Right atrium auricular region (tissue), 2 donors: ENCODE data around the gene ANKRD18B. TPM values are rescaled to one million over a fixed set of nuclear protein-coding genes. Genes with fewer than 3 reads are reported as not detected.
"Not testable (repeated sequence)": the region's sequence is repeated elsewhere in the genome, so short reads cannot be mapped to it uniquely, and the experiment has no call there.

Experiments used
- DNase-seq: peaks from one replicate; pipeline ENCODE4 v3.0.0-alpha.2; 2019; ENCODE audit warnings: low spot score
- H3K27ac ChIP-seq, 2 donors: fragments of 200-600 bp; sonication (generic); 1 replicate in 1 of 2; 2 replicates in 1 of 2; pipeline ENCODE4 v1.5.1; 2016 to 2019
- H3K27me3 ChIP-seq, 2 donors: fragments of 200-600 bp; sonication (generic); one replicate each; pipeline versions ENCODE4 v1.5.1 to v1.6.0; 2017 to 2019
- H3K36me3 ChIP-seq: fragments of 200-600 bp; sonication (generic); one replicate; pipeline ENCODE4 v1.5.1; 2016
- H3K4me1 ChIP-seq, 2 donors: fragments of 200-600 bp; sonication (generic); one replicate each; pipeline versions ENCODE4 v1.5.1 to v1.6.0; 2017 to 2019
- H3K4me3 ChIP-seq, 2 donors: fragments of 200-600 bp; sonication (generic); 1 replicate in 1 of 2; 2 replicates in 1 of 2; pipeline ENCODE4 v1.5.1; 2017 to 2019; ENCODE audit warnings: mild to moderate bottlenecking in 1 of 2, moderate library complexity in 1 of 2
- H3K9me3 ChIP-seq, 2 donors: fragments of 200-600 bp; sonication (generic); one replicate each; pipeline ENCODE4 v1.5.1; 2019
- total RNA-seq, 2 donors: library from RNA; depleted of rRNA; stranded (reverse); fragments of >200 nt; gene quantifications; one replicate each; pipeline ENCODE4 v1.1.0, GENCODE V29; 2016
- TF ChIP-seq, protein P1 (sequence below), 2 donors: fragments of 200-600 bp; sonication (generic); IDR thresholded peaks; one replicate each; pipeline ENCODE4 v1.5.1; 2019; ENCODE audit warnings: antibody characterized with exemption in 2 of 2

The ANKRD18B gene
- total RNA-seq, 2 donors from 2014 or later, result 0.11 TPM; not detected in 1

DNA sequence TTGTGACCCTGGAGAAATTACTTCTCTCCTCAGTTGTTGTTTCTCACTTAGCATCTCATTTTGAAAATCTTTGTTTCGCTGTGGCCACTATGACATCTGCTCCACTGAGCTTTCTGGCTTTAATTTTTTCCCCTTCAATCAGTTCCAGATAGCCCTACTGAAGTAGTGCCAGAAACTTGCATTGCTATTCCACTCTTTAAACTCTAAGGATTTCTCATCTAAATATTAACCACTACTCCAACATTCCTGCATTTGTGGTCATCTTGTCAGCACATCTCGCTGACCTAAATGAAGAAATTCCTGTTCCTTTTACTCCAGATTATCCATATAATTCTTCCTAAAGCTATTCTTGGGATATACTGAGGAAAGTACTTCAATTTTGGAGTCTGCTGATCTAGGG, 35.0 kb upstream of the ANKRD18B start:
- no peak for DNase-seq

DNA sequence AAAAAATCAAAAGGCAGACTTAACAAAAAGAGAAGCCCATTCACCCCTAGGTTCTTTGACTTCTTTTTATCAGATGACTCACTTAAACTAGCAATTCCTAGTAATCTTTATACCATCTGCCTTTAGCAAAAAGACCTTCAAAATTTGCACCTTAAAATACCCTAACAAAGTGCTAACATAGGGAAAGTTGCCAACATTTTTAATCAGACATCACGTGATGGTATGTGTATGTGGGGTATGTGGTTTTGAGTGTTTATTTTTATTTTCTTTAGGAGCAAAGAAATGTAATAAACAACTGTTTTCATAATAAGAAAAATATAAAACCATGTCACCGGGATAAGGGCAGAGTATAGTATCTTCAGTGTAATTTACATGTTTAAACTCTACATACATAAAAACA, 30.2 kb upstream of the ANKRD18B start:
- not testable (repeated sequence) for H3K9me3 ChIP-seq, H3K27ac ChIP-seq, DNase-seq, H3K4me3 ChIP-seq, H3K4me1 ChIP-seq, H3K27me3 ChIP-seq, H3K36me3 ChIP-seq

More for the DNA sequence above, 35.0 kb upstream of the ANKRD18B start:
- no peaks in the 10 kb centered on the region for H3K27me3 ChIP-seq
- H3K4me1 ChIP-seq, result no peaks in the 10 kb centered on the region
- no peak overlapping the region for H3K27ac ChIP-seq
- no peaks in the 10 kb centered on the region for H3K9me3 ChIP-seq
- no peak overlapping the region for H3K4me3 ChIP-seq
- no peaks in the 10 kb centered on the region for H3K36me3 ChIP-seq
- TF ChIP-seq, protein P1, sequence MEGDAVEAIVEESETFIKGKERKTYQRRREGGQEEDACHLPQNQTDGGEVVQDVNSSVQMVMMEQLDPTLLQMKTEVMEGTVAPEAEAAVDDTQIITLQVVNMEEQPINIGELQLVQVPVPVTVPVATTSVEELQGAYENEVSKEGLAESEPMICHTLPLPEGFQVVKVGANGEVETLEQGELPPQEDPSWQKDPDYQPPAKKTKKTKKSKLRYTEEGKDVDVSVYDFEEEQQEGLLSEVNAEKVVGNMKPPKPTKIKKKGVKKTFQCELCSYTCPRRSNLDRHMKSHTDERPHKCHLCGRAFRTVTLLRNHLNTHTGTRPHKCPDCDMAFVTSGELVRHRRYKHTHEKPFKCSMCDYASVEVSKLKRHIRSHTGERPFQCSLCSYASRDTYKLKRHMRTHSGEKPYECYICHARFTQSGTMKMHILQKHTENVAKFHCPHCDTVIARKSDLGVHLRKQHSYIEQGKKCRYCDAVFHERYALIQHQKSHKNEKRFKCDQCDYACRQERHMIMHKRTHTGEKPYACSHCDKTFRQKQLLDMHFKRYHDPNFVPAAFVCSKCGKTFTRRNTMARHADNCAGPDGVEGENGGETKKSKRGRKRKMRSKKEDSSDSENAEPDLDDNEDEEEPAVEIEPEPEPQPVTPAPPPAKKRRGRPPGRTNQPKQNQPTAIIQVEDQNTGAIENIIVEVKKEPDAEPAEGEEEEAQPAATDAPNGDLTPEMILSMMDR (IDR thresholded peaks at IDR 0.05), result no peak

DNA sequence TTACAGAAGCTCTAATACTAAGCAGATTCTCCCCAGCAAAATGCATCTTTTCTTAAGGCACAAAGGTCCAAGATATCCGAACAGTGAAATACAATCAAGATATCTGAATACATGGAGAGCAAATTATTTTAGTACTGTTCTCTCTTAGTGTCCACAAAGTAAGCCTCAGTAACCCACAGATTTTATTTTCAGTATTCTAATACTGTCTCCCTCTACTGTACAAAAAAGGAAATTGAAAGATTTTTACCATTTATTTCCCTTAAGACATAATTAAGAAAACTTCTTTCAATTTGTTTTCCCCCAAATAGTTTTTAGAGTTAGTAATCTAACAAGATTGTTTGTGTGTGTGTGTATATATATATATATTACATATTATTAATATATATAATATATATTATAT, 25.7 kb upstream of the ANKRD18B start:
- Histone ChIP-seq H3K27me3 (no peaks in the 10 kb centered on the region), H3K4me3 (no peak overlapping the region)

DNA sequence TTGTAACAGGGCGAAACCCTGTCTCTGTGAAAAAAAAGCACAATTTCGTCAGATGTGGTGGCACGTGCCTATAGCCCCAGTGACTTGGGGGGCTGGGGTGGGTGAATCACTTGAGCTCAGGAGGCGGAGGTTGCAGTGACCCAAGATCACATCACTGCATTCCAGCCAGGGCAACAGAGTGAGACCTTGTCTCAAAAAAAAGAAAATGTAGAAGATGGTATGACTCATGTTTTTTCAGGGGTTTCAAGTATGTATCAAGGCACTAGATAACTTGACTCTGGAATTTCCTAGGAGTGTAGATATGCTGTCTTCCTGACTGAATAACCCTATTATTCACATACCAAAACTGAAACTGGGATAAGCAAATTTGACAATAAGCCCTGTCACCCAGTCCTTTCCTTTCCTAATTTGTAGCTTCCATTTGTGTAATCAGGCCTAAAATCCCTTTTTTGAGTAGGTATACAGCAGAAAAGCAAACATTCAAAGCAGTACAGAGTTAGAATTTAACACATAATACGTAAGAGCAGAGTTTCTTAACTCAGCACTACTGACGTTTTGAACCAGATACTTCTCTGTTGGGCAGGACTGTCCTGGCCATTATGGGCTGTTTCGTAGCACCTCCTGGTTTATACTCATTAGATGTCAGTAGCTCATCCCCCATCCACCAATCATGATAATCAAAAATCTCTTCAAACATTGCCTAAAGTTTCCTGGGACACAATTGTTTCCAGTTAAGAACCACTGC, 17.3 kb upstream of the ANKRD18B start:
- no peak for DNase-seq
- H3K4me1 ChIP-seq, result peaks cover 0 to 8% of the 10 kb centered on the region in 2 donors
- H3K27ac ChIP-seq, result no peak overlapping the region
- H3K27me3 ChIP-seq, result no peaks in the 10 kb centered on the region
- H3K4me3 ChIP-seq, result no peak overlapping the region
- H3K36me3 ChIP-seq, result no peaks in the 10 kb centered on the region
- TF ChIP-seq, protein P1 (IDR thresholded peaks at IDR 0.05), result no peak
- no peaks in the 10 kb centered on the region for H3K9me3 ChIP-seq

More for the DNA sequence above, 25.7 kb upstream of the ANKRD18B start:
- H3K36me3 ChIP-seq, result no peaks in the 10 kb centered on the region
- TF ChIP-seq, protein P1 (IDR thresholded peaks at IDR 0.05), result no peak
- H3K4me1 ChIP-seq, result no peaks in the 10 kb centered on the region
- no peak for DNase-seq
- H3K9me3 ChIP-seq, result no peaks in the 10 kb centered on the region
- H3K27ac ChIP-seq, result no peak overlapping the region

DNA sequence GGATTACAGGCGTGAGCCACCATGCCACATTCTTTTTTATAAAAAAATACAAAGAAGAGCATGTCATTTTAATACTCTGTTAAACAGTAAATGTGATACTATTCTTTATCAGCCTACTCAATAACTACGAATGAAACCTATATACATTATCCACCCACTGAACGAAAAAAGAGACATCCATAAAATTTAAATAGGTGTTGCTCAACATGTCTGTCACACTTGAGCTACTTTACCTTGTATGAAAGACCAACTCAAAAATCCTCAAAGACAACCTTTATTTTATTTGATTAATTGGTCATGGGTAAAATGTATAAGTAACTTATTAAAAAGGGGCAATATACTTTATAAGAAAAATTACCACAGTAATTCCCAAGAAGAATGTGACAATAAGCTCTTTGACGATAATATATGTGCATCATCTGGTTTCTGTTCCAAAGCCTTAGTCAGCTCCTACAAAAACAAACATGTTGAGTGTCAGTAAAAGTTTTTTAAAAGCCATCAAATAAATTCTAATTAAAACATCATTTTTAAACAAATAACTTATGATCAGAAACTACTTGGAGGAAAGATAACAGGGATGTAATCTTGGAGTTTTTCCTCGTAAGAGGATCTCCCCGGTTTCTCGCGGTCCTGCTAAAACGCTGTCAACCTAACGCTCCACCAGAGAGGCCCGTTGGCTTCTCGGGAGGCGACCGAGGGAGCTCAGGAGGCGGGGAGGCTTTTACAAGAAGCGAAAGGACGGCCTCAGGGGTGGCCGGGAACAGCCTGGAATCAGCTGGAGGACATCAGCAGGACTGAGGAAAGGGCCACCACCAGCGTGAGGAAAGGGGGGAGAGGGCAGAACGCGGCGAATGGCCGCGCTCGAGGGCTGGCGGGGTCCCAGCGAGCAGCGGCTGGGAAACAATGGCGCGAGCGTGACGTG, 13.5 kb upstream of the ANKRD18B start:
- peak overlapping the region; percentile 86 to 88 for H3K27ac ChIP-seq

DNA sequence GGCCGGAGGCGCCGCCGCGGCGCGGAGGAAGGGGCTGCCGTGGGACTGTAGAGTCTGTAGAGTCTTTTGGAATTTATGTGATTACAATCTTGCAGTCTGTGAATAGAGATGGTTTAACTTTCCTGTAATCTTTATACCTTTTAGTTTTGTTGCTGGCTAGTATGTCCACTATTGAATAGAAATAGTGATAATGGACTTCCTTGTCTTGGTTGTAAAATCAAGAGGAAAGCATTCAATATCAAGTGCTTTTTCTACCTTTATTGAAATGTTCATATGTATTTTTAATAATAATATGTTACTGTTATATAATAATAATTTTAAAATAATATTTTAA, 12.9 kb upstream of the ANKRD18B start:
- DNase-seq, H3K27me3 ChIP-seq, H3K9me3 ChIP-seq, H3K4me1 ChIP-seq, H3K36me3 ChIP-seq: not testable (repeated sequence)
- Histone ChIP-seq H3K27ac (peak overlapping the region; percentile 86 to 88), H3K4me3 (peak overlapping the region; percentile 61 to 62)

More for the DNA sequence above, 13.5 kb upstream of the ANKRD18B start:
- H3K27me3 ChIP-seq, result no peaks in the 10 kb centered on the region
- no peaks in the 10 kb centered on the region for H3K36me3 ChIP-seq
- H3K4me1 ChIP-seq, result peaks cover 0 to 8% of the 10 kb centered on the region in 2 donors
- H3K9me3 ChIP-seq, result no peaks in the 10 kb centered on the region
- H3K4me3 ChIP-seq, result peak overlapping the region; percentile 61 to 62
- DNase-seq, result peak; percentile 67
- TF ChIP-seq, protein P1 (IDR thresholded peaks at IDR 0.05), result no peak

DNA sequence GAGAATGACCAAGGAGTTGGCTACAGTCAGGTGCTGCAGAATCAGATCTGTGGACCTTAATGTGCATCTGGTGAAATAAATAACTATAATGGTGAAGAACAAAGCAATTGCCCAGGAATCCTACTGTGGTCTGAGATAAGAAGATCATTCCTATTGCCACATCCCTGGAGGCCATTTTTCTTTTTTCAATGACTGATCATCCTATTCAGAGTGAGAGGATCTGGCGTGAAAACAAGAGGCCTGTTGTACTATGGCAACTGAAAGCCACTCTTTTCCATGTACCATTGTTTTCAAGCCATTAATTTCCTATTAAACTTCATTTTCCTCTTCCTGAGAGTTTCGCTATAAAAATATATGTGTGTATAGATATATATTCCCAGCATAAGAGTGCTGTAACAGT, 11.5 kb upstream of the ANKRD18B start:
- H3K36me3 ChIP-seq, H3K27ac ChIP-seq, DNase-seq, H3K4me1 ChIP-seq, H3K9me3 ChIP-seq, H3K4me3 ChIP-seq, H3K27me3 ChIP-seq: not testable (repeated sequence)

DNA sequence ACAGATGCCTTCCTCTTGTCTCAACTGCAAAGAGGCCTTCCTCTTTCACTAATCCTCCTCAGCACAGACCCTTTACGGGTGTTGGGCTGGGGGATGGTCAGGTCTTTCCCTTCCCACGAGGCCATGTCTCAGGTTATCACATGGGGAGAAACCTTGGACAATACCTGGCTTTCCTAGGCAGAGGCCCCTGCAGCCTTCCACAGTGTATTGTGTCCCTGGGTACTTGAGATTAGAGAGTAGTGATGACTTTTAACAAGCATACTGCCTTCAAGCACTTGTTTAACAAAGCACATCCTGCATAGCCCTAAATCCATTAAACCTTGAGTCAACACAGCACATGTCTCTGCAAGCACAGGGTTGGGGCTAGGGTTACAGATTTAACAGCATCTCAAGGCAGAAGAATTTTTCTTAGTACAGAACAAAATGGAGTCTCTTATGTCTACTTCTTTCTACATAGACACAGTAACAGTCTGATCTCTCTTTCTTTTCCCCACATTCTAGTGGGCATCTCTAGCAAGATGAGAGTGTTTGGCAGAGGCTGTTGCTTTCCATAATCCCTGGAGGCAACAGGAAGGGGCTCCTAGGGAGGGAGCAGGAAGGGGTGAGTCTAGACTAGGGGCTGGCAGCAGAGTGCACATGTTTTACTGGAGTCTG, 8.6 kb upstream of the ANKRD18B start:
- DNase-seq, H3K36me3 ChIP-seq, H3K27me3 ChIP-seq, H3K27ac ChIP-seq, H3K4me1 ChIP-seq, H3K9me3 ChIP-seq, H3K4me3 ChIP-seq: not testable (repeated sequence)

DNA sequence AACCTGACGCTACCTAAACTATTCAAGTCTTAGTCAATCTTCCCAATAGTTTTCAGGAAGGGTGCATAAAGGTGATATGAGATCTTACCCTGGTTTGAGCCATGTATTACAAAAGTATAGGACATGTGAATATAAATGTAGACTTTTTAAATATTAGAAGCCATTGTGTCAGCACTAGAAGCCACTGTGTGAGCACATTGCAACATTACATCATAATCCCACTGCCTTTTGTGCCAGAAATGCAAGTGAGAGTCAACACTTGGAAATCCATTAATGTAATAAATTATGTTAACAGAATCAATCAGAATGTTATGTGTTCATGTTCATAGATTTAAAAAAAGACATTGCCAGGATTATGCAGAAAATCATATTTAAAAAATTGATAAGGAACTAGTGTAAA, 7.7 kb upstream of the ANKRD18B start:
- H3K4me3 ChIP-seq, H3K27me3 ChIP-seq, H3K4me1 ChIP-seq, H3K36me3 ChIP-seq, H3K27ac ChIP-seq, DNase-seq, H3K9me3 ChIP-seq: not testable (repeated sequence)
